Stimulated activated CD8-positive, alpha-beta memory T cell treated with anti-CD3 and anti-CD28 coated beads, Interleukin-7, amount 100 ng/mL, for 4 hours (primary cell): ENCODE measurements around the gene TRAF3IP1.
A peak's percentile ranks its signal among the peaks of the same experiment; 100 is the strongest.
"Not testable (repeated sequence)": the region's sequence is repeated elsewhere in the genome, so short reads cannot be mapped to it uniquely, and the experiment has no call there.

Experiments used
- DNase-seq, 2 donors: peaks; one replicate each; pipeline ENCODE4 v3.0.0-alpha.2; 2020; ENCODE audit warnings: low read depth in 2 of 2

The TRAF3IP1 gene

GRCh38 chr2:238320246-238320647 lies at the start of gene TRAF3IP1:
TRAF3IP1 (plus strand) TSS chr2:238320518; CDS start chr2:238320663, 145 bp downstream.
- DNase-seq, result peak; percentile 60 to 84

GRCh38 chr2:238270606-238271005 lies 49.7 kb upstream of the TRAF3IP1 start:
- DNase-seq, result no peak

- DNase-seq, result no peak
Observed at GRCh38 chr2:238271061-238271554, 49.2 kb upstream of the TRAF3IP1 start.

- not testable (repeated sequence) for DNase-seq
Observed at GRCh38 chr2:238271686-238272085, 48.6 kb upstream of the TRAF3IP1 start.

GRCh38 chr2:238272156-238272555 lies 48.2 kb upstream of the TRAF3IP1 start:
- DNase-seq, result no peak

- not testable (repeated sequence) for DNase-seq
Observed at GRCh38 chr2:238273433-238273832, 46.9 kb upstream of the TRAF3IP1 start.

GRCh38 chr2:238274152-238274865 lies 46.0 kb upstream of the TRAF3IP1 start:
- no peak for DNase-seq

GRCh38 chr2:238277695-238278094 lies 42.6 kb upstream of the TRAF3IP1 start:
- DNase-seq, result no peak

GRCh38 chr2:238278626-238279323 lies 41.5 kb upstream of the TRAF3IP1 start:
- no peak for DNase-seq

GRCh38 chr2:238279324-238279682 lies 41.0 kb upstream of the TRAF3IP1 start:
- DNase-seq, result no peak

GRCh38 chr2:238280083-238280825 lies 40.1 kb upstream of the TRAF3IP1 start:
- DNase-seq, result no peak

GRCh38 chr2:238281826-238282480 lies 38.4 kb upstream of the TRAF3IP1 start:
- DNase-seq, result no peak

- no peak for DNase-seq
Observed at GRCh38 chr2:238282861-238283738, 37.2 kb upstream of the TRAF3IP1 start.

GRCh38 chr2:238284802-238285515 lies 35.4 kb upstream of the TRAF3IP1 start:
- DNase-seq, result no peak

- no peak for DNase-seq
Observed at GRCh38 chr2:238285653-238286082, 34.6 kb upstream of the TRAF3IP1 start.

- no peak for DNase-seq
Observed at GRCh38 chr2:238286095-238286494, 34.2 kb upstream of the TRAF3IP1 start.

GRCh38 chr2:238286551-238286950 lies 33.8 kb upstream of the TRAF3IP1 start:
- no peak for DNase-seq

- DNase-seq, result peak in 1 of 2 donors; percentile 23
Observed at GRCh38 chr2:238286987-238287736, 33.2 kb upstream of the TRAF3IP1 start.
